ENCODE data around the gene CDH1.
"Not testable (repeated sequence)": the region's sequence is repeated elsewhere in the genome, so short reads cannot be mapped to it uniquely, and the experiment has no call there.

CDH1 gene

DNA sequence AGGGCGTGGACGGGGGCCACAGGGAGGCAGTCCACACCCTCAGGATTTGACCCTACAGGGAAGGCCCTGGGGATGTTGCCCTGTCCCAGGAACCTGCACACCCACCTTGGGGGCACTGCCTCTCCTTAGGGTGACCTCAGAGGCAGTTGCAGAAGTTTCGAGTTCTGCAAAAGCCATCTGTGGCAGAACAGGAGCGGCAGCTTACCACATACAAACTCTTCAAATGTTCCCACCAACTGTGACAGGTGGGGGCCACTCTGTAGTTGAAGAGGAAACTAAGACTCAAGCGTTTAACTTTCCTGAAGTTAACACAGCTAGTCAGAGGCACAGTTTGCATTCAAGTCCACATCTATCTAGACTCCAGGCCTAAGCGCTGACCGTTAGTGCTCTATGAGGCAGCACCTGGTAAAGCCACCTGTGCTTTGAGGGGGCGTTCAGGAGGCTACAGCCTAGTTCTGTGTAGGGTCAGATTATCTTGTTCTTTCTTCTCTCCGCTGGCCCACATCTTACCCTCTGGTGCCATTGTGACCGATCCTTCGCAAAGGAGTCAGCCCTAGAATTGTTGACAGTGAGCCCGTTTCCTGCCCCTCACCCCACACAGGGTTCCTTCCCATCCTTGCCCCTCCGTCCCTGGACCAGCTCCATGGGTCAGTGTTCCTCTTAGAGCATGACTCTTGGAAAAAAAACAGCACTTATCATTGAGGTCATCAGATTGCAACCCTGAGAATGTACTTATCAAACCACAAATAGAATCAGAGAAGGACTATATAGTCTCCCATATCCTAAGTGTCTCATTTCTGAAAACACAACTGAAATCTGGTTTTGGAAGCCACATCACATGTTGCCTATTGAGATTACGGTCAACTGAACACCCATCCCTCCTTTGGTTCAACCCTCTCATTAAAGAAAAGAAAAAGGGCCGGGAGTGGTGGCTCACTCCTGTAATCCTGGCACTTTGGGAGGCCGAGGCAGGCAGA is 45.4 kb downstream of the CDH1 start:
- H3K27ac ChIP-seq: peak overlapping the region in 4 of 21 experiments; percentile 11 to 60 (median 38)

DNA sequence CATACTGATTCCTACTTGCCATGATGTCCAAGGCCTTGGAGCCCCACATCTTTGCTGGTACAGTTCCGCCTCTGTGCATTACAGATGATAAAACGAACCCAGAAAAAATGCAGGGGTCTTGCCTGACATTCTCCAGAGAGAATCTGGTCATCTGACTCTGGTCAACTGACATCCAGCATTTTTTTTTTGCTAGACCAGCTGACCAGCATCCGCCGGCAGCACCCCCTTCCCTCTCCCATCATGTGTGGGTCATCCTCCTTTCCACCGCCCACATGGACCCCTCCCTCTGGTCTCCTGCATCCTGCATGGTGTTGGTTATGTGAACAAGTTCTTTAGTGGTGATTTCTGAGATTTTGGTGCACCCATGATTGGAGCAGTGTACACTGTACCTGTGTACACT is 47.1 kb downstream of the CDH1 start:
- Histone ChIP-seq H3K4me3 (no peak overlapping the region), H3K27ac (no peak overlapping the region)

More for the DNA sequence above, 45.4 kb downstream of the CDH1 start:
- H3K4me3 ChIP-seq: no peak overlapping the region

DNA sequence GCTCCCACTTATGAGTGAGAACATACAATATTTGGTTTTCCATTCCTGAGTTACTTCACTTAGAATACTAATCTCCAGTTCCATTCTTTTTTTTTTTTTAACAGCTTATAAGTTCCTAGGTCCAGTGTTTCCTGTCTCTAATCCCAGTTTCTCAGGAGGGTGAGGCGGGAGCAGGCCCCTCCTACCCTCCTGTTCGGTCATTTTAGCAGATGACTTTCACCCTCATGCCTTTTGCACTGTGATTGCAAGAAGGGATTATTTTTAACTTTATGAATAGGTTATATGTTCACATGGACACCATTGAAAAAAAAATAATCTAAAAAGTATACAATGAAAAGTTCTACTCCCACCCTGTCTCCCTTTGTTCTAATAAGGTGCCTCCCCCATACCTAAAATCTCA is 47.6 kb downstream of the CDH1 start:
- no peak overlapping the region for H3K4me3 ChIP-seq
- peak overlapping the region in 2 of 21 experiments; percentile 20 to 74 for H3K27ac ChIP-seq

DNA sequence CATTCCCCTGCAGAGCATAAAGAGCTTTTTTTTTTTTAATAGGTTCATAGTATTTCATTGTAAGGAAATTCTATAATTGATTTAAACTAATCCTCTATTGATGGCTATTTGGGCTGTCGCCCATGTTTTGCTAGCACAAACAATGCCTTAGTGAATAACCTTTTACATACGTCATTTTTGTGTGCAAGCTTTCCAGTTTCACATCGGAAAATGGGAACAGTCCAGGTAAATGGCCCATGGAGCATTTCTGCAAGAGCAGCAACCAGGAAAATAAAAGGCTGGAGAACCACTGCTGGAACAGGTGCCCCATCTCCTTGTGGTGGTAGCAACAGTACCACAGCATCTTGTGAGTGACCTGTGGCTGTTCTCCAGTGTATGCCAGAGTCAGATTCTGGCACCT is 48.6 kb downstream of the CDH1 start:
- no peak overlapping the region for H3K4me3 ChIP-seq
- H3K27ac ChIP-seq: peak overlapping the region in 3 of 21 experiments; percentile 33 to 74 (median 33)

DNA sequence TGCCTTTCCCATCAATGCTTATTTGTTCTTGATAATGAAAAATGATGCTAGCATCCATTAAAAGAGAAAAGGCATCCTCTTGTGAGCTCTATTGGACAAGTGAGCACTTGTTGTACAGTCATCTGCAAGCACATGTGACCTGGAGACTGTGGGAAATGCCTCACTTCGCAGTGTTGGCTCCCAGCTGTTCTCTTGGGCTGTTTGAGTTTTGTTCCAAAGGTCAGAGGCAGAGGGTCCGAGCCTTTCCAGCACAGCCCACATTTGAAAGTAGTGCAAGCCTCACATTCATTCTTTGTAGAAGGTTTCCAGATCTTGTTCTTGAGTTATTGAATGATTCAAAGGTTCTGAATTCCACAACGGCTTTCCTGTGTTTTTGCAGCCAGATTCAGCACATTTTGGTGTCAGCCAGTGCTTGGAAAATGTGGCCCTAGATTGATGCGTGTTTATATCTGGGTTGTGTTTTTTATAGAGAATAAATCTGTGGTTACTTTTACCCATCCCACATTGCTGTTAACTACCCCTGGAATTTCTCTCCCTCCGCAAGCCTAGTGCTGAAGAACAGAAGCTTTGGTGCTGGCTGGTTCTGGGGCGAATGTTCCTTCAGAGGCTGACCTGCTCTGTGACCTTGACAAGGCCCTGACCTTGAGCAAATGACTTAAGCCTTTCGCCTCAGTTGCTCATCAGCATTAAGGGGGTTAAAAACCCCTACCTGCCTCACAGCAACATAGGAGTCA is 49.8 kb downstream of the CDH1 start:
- peak overlapping the region in 8 of 21 experiments; percentile 4 to 75 (median 34) for H3K27ac ChIP-seq

DNA sequence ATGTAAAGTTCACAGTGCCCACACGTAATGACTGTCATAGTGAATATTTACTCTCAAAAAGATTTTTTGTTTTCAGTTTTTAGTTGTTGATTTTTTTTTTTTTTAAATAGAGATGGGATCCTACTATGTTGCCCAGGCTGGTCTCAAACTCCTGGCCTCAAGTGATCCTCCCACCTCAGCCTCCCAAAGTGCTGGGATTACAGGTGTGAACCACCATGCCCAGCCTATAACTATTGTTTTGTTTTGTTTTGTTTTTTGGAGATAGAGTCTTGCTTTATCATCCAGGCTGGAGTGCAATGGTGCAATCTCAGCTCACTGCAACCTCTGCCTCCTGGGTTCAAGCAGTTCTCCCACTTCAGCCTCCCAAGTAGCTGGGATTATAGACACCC is 50.3 kb downstream of the CDH1 start:
- H3K27ac ChIP-seq: peak overlapping the region in 8 of 21 experiments; percentile 4 to 75 (median 34)
- not testable (repeated sequence) for H3K4me3 ChIP-seq

More for the DNA sequence above, 49.8 kb downstream of the CDH1 start:
- no peak overlapping the region for H3K4me3 ChIP-seq

DNA sequence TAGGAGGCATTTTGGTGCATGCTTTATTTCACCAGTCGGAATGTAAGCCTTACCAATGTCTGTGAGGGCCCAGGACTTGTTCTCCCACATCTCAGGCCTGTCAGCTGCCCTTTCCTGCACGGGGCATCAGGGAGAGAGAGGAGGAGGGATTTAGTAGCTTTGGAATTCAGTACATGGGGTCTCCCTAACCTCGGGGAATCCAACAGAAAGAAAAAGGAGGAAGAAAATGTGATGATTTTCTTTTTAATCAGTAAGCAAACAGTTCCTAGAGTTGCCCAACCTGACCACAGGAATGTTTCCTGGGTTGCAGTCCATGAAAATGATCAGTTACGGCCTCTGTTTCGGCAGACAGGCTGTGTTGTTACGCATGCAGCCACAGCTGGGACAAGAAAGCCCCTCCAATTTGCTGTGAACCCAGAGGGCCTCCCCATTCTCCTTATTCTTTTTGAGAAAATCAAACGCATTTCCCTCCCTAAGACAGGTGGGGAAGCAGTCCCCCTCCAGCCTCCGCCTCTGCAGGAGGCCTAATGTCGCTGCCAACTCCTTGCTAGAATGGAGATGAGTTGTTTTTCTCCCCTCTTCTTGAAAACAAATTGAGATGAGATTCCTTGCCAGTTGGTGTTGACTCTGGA is 53.2 kb downstream of the CDH1 start:
- H3K4me3 ChIP-seq: no peak overlapping the region
- H3K27ac ChIP-seq: peak overlapping the region in 16 of 21 experiments; percentile 8 to 80 (median 56)

DNA sequence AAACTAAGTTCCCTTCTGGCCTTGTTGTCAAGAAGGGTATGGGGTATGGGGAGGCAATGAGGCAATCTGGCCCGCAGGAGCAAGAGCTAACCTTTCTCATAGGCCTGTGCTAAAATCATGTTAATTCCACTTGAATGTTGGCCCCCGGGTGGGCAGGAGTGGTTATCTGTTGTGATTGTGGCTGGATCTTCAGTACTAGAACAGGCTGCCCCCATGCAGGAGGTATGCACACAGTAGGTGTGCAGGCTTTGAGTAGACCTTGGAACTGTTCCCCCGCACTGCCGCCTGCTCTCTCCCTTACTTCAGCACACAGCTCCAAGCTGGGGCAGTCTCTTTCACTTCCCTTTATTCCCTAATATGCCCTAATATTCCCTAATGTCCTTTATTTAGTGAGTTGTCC is 53.9 kb downstream of the CDH1 start:
- H3K4me3 ChIP-seq: no peak overlapping the region
- peak overlapping the region in 15 of 21 experiments; percentile 6 to 80 (median 56) for H3K27ac ChIP-seq

DNA sequence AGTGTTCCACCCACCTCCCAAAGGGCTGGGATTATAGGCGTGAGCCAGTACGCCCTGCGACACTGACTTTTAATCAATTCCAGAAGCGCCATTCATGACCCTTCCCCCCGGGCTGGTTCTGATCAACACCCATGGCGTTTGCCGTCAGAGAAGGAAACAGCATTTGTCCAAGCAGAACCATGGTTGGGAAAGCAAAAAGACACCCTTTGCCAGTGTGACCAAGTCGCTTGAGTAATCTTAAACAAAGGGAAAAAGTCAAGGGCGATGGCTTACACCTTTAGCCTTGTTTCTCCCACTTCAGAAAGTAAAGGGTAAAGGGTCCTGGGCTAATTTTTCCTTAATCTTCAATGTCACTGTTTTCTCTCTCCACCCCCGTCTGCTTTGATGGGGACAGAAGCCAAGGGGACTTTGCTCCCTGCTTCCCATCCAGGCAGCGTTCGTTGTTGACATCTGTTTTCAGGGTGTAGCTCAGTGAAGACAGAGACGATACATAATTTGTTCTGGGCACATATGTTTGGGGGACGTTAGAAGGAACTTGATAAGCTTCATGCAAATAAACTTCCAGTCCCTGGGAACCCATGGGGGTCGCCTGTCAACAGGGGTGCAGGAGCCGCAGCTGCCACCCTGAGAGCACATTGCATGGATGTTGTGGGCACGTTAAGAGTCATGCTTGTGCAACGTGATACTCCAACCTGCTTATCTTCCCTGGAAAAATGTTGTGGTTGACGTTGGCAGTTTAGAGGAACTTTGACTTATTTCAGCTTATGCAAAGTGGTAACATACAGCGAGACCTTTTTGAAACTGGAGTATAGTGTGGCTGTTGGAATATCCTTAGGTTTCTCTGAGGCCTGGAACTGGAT is 55.6 kb downstream of the CDH1 start:
- no peak overlapping the region for H3K4me3 ChIP-seq
- H3K27ac ChIP-seq: peak overlapping the region in 2 of 21 experiments; percentile 38 to 54

DNA sequence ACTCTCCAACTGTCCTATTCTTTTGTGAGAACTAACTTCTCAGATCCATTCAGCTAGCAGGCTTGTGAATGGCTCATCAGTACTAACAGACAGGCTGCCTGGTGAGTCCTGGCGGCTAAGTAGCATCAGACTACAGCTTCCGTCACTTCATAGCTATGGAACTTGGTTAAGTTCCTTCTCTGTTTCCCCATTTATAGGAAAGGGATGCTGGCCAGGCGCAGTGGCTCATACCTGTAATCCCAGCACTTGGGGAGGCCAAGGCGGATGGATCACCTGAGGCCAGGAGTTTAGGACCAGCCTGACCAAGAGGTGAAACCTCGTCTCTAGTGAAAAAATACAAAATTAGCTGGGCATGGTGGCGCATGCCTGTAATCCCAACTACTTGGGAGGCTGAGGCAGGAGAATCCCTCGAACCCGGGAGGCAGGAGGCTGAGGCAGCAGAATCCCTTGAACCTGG is 56.3 kb downstream of the CDH1 start:
- H3K27ac ChIP-seq: peak overlapping the region in 3 of 21 experiments; percentile 8 to 38 (median 13)

DNA sequence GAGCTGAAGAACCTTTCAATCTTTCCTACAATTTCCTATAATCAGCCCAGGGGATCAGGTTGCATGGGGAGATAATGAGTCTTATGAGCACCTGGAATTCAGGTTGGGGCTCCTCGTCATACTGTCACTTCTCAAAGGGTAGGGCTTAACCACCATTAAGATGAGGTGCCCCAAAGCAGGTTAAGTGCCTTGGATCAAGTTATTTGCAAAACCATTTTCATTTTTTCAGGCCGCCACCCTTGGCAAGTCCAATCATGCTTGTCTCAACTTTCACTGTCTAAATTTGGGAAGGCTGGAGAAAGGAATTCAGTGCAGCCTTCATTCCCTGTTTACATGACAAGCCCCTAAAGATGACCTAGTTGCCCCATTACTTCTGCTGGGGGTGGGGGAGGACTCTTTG is 61.3 kb downstream of the CDH1 start:
- Histone ChIP-seq H3K4me3 (no peak overlapping the region), H3K27ac (peak overlapping the region in 14 of 21 experiments; percentile 7 to 70 (median 50))

More for the DNA sequence above, 56.3 kb downstream of the CDH1 start:
- H3K4me3 ChIP-seq: no peak overlapping the region

DNA sequence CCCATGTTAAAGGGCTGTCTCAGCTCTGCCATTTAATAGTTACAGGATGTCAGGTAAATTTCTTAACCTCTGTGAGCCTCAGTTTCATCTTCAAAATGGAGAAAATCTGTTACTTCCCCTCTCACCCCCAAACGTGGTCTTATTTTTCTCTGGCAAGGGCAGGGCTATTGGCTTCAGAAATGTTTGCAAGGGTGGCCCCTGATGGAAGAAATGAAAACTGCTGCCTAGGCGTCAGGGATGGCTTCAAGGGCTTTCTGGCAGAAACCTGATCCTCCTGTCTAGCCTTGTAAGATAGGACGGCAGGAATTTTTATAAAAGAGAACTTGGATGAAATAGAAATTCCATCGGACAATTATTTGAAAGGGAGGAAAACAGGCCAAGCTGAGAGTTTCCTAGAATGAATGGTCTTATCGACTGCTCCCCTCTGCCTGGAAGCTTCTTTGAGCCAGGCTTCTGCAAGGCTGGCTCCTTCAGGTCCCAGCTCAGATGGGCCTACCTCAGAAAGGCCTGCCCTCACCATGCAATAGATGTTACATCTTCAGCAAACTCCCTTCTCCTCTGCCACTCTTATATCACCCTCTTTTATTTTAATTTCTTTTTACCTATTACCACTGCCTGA is 63.3 kb downstream of the CDH1 start:
- H3K27ac ChIP-seq: peak overlapping the region in 4 of 21 experiments; percentile 4 to 70 (median 35)

DNA sequence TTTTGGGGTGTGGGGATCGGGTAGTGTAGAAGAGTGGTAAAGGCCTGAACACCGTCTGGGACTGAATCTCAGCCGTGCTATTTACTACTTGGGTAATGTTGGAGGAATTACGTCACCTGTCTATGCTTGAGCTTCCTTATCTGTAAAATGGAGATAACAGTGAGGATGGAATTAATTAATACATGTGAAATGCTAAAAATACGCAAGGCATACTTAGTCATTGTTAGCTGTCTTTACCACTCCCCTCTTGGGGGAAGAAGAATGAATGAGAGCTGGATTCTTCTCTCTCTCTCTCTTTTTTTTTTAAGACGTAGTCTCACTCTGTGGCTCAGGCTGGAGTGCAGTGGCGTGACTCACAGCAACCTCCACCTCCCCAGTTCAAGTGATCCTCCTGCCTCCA is 65.1 kb downstream of the CDH1 start:
- no peak overlapping the region for H3K27ac ChIP-seq
- no peak overlapping the region for H3K4me3 ChIP-seq

More for the DNA sequence above, 63.3 kb downstream of the CDH1 start:
- no peak overlapping the region for H3K4me3 ChIP-seq

DNA sequence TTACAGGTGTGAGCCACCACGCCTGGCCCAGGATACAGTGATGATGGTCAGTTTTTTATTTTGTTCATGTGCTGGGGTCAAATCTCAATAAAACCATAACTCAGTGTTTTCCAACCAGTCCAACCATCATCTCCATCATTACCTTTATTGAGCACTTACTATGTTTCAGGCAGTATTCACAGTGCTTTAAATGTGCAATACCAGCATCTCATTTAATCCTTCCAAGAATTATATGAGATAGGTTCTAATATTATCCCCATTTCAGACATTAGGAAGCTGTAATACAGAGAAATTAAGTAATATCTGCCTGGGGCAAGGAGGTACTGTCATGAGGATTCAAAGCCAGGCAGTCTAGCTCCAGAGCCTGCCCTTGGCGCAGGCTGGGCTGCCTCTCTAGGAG is 69.3 kb downstream of the CDH1 start:
- Histone ChIP-seq H3K4me3 (no peak overlapping the region), H3K27ac (no peak overlapping the region)

DNA sequence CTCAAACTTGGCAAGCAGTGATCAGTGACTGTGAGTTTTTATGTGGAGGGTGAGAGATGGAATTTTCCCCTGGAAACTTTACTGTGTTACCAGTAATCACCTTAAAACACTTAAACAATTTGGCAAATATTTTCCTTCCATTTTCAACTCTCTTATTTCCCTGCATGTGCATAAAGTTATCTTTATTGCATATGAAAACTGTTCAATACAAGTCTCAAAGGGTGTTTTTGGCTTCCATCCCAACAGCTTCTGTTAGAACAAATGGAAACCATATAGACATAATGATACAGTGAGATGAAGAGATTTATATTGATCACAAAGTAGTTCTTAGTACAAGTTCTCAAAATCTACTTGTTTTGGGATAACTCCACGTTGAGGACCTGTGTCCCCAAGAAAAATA is 69.9 kb downstream of the CDH1 start:
- H3K27ac ChIP-seq: no peak overlapping the region

DNA sequence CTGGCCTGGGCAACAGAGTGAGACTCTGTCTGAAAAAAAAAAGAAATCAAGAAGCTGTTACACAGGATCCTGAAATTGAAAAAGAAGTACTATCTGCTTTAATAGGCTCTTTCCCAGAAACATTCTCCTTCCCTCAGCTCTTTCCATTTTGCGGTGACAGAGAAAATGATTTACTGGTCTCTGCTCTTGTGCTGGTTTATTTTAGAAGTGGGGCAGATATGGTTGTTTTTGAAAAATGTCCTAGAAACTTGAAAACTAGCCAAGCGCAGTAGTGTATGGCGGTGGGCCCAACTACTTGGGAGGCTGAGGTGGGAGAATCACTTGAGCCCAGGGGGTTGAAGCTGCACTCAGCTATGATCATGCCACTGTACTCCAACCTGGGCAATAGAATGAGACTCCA is 77.4 kb downstream of the CDH1 start:
- Histone ChIP-seq H3K4me3 (no peak overlapping the region), H3K27ac (no peak overlapping the region)

More for the DNA sequence above, 69.9 kb downstream of the CDH1 start:
- H3K4me3 ChIP-seq: no peak overlapping the region

DNA sequence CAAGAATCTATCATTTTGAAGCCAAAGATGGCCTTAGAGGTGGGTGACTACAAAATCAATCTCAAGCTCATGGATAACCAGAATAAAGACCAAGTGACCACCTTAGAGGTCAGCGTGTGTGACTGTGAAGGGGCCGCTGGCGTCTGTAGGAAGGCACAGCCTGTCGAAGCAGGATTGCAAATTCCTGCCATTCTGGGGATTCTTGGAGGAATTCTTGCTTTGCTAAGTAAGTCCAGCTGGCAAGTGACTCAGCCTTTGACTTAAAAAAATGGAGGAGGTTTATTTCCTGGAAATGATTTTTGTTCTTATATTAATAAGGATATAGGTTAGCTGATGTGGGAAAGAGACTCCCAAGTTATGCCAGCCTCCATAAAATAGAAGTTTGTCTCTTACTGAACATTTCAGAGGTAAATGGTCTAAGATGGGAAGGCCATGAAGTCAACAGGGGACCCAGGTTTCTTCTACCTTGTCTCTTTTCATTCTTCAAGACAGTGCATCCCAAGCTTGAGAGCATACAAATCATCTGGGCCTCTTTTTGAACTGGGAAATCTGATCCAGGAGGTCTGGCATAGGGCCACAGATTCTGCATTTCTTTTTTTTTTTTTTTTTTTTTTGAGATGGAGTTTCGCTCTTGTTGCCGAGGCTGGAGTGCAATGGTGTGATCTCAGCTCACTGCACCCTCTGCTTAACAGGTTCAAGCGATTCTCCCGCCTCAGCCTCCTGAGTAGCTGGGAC is 86.5 kb downstream of the CDH1 start:
- peak overlapping the region in 7 of 21 experiments; percentile 17 to 64 (median 47) for H3K27ac ChIP-seq
- H3K4me3 ChIP-seq: no peak overlapping the region

DNA sequence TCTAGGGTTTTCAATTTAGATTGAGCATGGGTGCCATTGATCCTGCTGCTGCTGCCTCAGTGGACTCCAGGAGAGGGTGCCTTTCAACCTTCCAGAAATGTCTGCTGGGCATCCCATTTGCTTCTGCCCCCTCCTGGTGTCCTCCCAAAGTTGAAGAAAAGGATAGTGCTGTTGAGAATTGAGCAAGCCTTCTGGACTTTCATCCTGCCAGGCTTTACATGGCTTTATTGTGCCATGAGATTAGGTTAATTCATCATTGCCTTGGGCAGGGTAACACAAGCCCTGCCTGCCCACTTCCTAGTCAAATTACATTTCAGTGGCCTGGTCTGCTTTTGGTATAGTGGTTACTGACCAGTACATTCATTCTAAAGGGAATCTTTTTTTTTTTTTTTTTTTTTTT is 88.3 kb downstream of the CDH1 start:
- no peak overlapping the region for H3K27ac ChIP-seq

More for the DNA sequence above, 88.3 kb downstream of the CDH1 start:
- no peak overlapping the region for H3K4me3 ChIP-seq
